Stimulated activated CD8-positive, alpha-beta memory T cell treated with anti-CD3 and anti-CD28 coated beads, Interleukin-2, amount 100 ng/mL, for 1 hour (primary cell): ENCODE data around the gene SORBS1.

Experiments used
- DNase-seq, 2 donors: peaks; one replicate each; pipeline ENCODE4 v3.0.0-alpha.2; 2020; ENCODE audit warnings: low read depth in 2 of 2

The SORBS1 gene

GRCh38 chr10:95435548-95436279 is 125.5 kb downstream of the SORBS1 start:
- DNase-seq, result no peak

GRCh38 chr10:95434583-95434982 is 126.6 kb downstream of the SORBS1 start:
- DNase-seq, result no peak

- DNase-seq, result no peak
Observed at GRCh38 chr10:95431900-95432342, 129.2 kb downstream of the SORBS1 start.

- DNase-seq, result no peak
Observed at GRCh38 chr10:95430231-95430951, 130.8 kb downstream of the SORBS1 start.

GRCh38 chr10:95429639-95430038 is 131.5 kb downstream of the SORBS1 start:
- DNase-seq, result no peak

- DNase-seq, result no peak
Observed at GRCh38 chr10:95428701-95429100, 132.5 kb downstream of the SORBS1 start.

- no peak for DNase-seq
Observed at GRCh38 chr10:95426482-95426881, 134.7 kb downstream of the SORBS1 start.

GRCh38 chr10:95425592-95426465 is 135.3 kb downstream of the SORBS1 start:
- no peak for DNase-seq

GRCh38 chr10:95423164-95424005 is 137.8 kb downstream of the SORBS1 start:
- no peak for DNase-seq

GRCh38 chr10:95422233-95422632 is 138.9 kb downstream of the SORBS1 start:
- DNase-seq, result no peak

- DNase-seq, result no peak
Observed at GRCh38 chr10:95421782-95422181, 139.4 kb downstream of the SORBS1 start.

GRCh38 chr10:95419399-95419798 is 141.8 kb downstream of the SORBS1 start:
- DNase-seq, result no peak

GRCh38 chr10:95416973-95417372 is 144.2 kb downstream of the SORBS1 start:
- DNase-seq, result no peak

GRCh38 chr10:95416270-95416669 is 144.9 kb downstream of the SORBS1 start:
- DNase-seq, result no peak

GRCh38 chr10:95415621-95416031 is 145.5 kb downstream of the SORBS1 start:
- DNase-seq, result no peak

- no peak for DNase-seq
Observed at GRCh38 chr10:95414844-95415485, 146.2 kb downstream of the SORBS1 start.

GRCh38 chr10:95414016-95414830 is 146.9 kb downstream of the SORBS1 start:
- no peak for DNase-seq

GRCh38 chr10:95413588-95413987 is 147.6 kb downstream of the SORBS1 start:
- no peak for DNase-seq

GRCh38 chr10:95411635-95412034 is 149.5 kb downstream of the SORBS1 start:
- DNase-seq, result no peak
